OCI-LY1 (cell line): ENCODE results near the gene HECW1.

Experiments used
- H2AFZ ChIP-seq: fragments of 200-600 bp; sonication (generic), shearing (Covaris generic); 2 replicates; pipeline ENCODE4 v1.6.0; 2014; ENCODE audit warnings: antibody characterized with exemption, mild to moderate bottlenecking, low read length
- H3F3A ChIP-seq: fragments of 200-600 bp; sonication (generic), shearing (Covaris generic); 2 replicates; pipeline ENCODE4 v1.6.0; 2014; ENCODE audit warnings: mild to moderate bottlenecking, antibody characterized with exemption, low read length, moderate library complexity; ENCODE audit not compliant: insufficient read depth
- H3K27ac ChIP-seq: fragments of 200-600 bp; sonication (generic); 2 replicates; pipeline ENCODE4 v1.5.1; 2014; ENCODE audit warnings: low read length, mixed run types, mild to moderate bottlenecking, low read depth; ENCODE audit not compliant: poor library complexity, severe bottlenecking
- H3K27me3 ChIP-seq: fragments of 200-600 bp; sonication (generic); 2 replicates; pipeline ENCODE4 v1.6.0; 2014; ENCODE audit warnings: antibody characterized with exemption, mild to moderate bottlenecking, low read length, moderate library complexity; ENCODE audit not compliant: insufficient read depth
- H3K36me3 ChIP-seq: fragments of 200-600 bp; sonication (generic); 2 replicates; pipeline ENCODE4 v1.6.1; 2014; ENCODE audit warnings: mild to moderate bottlenecking, antibody characterized with exemption, low read length, moderate library complexity, mixed read lengths; ENCODE audit not compliant: insufficient read depth
- H3K4me1 ChIP-seq: fragments of 200-600 bp; sonication (generic); 2 replicates; pipeline ENCODE4 v1.5.1; 2014; ENCODE audit warnings: mild to moderate bottlenecking, low read length, moderate library complexity; ENCODE audit not compliant: insufficient read depth, severe bottlenecking
- H3K4me2 ChIP-seq: fragments of 200-600 bp; sonication (generic), shearing (Covaris generic); 2 replicates; pipeline ENCODE4 v1.6.1; 2014; ENCODE audit warnings: low read length
- H3K4me3 ChIP-seq: fragments of 200-600 bp; sonication (generic); 2 replicates; pipeline ENCODE4 v1.5.1; 2014; ENCODE audit warnings: low read length, low read depth, mild to moderate bottlenecking, mixed read lengths; ENCODE audit not compliant: poor library complexity, severe bottlenecking
- H3K79me2 ChIP-seq: fragments of 200-600 bp; shearing (Covaris generic); 2 replicates; pipeline ENCODE4 v1.6.1; 2016; ENCODE audit warnings: mixed run types, low read length, mixed read lengths; ENCODE audit not compliant: insufficient read depth
- H3K9ac ChIP-seq: fragments of 200-600 bp; sonication (generic), shearing (Covaris generic); 2 replicates; pipeline ENCODE4 v1.6.1; 2014; ENCODE audit warnings: mild to moderate bottlenecking, low read length, mixed read lengths
- H3K9me2 ChIP-seq: fragments of 200-600 bp; sonication (generic), shearing (Covaris generic); 2 replicates; pipeline ENCODE4 v1.6.1; 2014; ENCODE audit warnings: low read depth, mild to moderate bottlenecking, low read length, mixed read lengths
- H3K9me3 ChIP-seq: fragments of 200-600 bp; shearing (Covaris generic); 2 replicates; pipeline ENCODE4 v1.6.1; 2014; ENCODE audit warnings: low read length, mixed read lengths
- H4K20me1 ChIP-seq: fragments of 200-600 bp; sonication (generic), shearing (Covaris generic); 2 replicates; pipeline ENCODE4 v1.6.0; 2016; ENCODE audit warnings: mild to moderate bottlenecking, low read length; ENCODE audit not compliant: insufficient read depth
- EZH2 ChIP-seq: fragments of 200-600 bp; sonication (generic), shearing (Covaris generic); IDR thresholded peaks from 2 replicates; pipeline ENCODE4 v1.8.0; 2017; ENCODE audit warnings: borderline replicate concordance, mixed run types, mild to moderate bottlenecking, antibody characterized with exemption, low read length, moderate library complexity, mixed read lengths
- TF ChIP-seq, protein P1 (sequence below): fragments of 200-600 bp; sonication (generic), shearing (Covaris generic); IDR thresholded peaks from 2 replicates; pipeline ENCODE4 v1.5.1; 2017; ENCODE audit warnings: mild to moderate bottlenecking, antibody characterized with exemption, low read length, moderate library complexity, mixed read lengths

Gene HECW1

DNA sequence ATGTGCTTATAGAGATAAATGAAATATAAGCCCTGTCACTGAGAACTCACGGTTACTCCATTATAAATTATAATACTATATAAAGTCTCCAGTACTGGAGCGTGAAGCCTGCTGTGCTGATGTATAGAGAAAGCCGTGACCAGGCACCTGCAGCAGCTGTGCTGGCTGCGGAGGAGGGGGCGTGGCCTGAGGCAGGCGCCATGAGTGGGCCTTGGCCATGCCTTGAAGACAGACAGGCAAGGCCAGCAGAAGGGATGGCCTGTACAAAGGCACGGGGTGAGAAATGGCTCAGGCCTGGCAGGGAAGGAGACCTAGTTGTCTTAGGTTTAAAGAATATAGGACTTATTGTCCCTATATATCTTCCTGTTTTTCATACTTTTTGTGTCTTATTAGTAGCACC, 251.9 kb downstream of the HECW1 start:
- H3K9ac ChIP-seq, result no peak overlapping the region
- no peak overlapping the region for H3K4me2 ChIP-seq
- no peaks in the 10 kb centered on the region for H3K27me3 ChIP-seq
- H3F3A ChIP-seq, result no peaks in the 10 kb centered on the region
- no peaks in the 10 kb centered on the region for H3K36me3 ChIP-seq
- no peak overlapping the region for H3K27ac ChIP-seq
- no peaks in the 10 kb centered on the region for H4K20me1 ChIP-seq
- H2AFZ ChIP-seq, result no peak overlapping the region
- no peak overlapping the region for H3K4me3 ChIP-seq
- H3K4me1 ChIP-seq, result no peaks in the 10 kb centered on the region
- TF ChIP-seq, protein P1, sequence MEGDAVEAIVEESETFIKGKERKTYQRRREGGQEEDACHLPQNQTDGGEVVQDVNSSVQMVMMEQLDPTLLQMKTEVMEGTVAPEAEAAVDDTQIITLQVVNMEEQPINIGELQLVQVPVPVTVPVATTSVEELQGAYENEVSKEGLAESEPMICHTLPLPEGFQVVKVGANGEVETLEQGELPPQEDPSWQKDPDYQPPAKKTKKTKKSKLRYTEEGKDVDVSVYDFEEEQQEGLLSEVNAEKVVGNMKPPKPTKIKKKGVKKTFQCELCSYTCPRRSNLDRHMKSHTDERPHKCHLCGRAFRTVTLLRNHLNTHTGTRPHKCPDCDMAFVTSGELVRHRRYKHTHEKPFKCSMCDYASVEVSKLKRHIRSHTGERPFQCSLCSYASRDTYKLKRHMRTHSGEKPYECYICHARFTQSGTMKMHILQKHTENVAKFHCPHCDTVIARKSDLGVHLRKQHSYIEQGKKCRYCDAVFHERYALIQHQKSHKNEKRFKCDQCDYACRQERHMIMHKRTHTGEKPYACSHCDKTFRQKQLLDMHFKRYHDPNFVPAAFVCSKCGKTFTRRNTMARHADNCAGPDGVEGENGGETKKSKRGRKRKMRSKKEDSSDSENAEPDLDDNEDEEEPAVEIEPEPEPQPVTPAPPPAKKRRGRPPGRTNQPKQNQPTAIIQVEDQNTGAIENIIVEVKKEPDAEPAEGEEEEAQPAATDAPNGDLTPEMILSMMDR, result no peak
- H3K9me3 ChIP-seq, result no peaks in the 10 kb centered on the region
- H3K9me2 ChIP-seq, result no peaks in the 10 kb centered on the region
- H3K79me2 ChIP-seq, result no peaks in the 10 kb centered on the region

DNA sequence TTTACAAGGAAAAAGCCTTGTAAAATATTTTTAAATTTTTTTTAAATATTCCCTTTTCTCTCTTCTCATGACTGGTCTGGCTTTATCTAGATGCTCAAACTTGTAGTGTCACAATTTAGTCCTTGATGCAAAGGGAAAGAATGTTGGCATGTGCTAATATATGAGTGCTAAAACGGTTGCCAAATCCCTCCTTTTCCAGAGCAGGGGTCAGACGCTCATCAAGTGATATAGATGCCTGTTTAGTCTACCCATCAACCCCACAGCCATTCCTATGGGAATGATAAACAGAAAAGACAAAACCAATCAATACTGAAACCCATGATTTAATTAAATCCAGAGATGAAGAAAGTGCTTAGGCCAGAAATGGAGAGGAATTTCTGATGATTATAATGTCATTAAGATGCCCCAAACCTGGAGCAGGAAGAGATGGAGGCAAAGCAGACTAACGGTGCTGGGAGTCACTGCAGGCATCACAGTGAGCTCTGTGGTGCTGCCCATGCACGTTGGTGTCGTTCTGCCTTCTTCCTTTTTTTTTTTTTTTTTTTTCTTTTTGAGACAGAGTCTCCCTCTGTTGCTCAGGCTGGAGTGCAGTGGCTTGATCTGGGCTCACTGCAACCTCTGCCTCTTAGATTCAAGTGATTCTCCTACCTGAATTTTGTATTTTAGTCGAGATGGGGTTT, 260.4 kb downstream of the HECW1 start:
- Histone ChIP-seq H3K9me3 (no peaks in the 10 kb centered on the region), H3K36me3 (no peaks in the 10 kb centered on the region), H3K9me2 (no peaks in the 10 kb centered on the region), H3K27me3 (no peaks in the 10 kb centered on the region), H3K4me3 (no peak overlapping the region), H3K4me1 (no peaks in the 10 kb centered on the region), H3K9ac (no peak overlapping the region), H3K27ac (no peak overlapping the region), H3K79me2 (no peaks in the 10 kb centered on the region), H2AFZ (no peak overlapping the region), H3K4me2 (no peak overlapping the region), H4K20me1 (no peaks in the 10 kb centered on the region), H3F3A (no peaks in the 10 kb centered on the region)
- TF ChIP-seq EZH2, result no peak
- TF ChIP-seq, protein P1, result no peak

DNA sequence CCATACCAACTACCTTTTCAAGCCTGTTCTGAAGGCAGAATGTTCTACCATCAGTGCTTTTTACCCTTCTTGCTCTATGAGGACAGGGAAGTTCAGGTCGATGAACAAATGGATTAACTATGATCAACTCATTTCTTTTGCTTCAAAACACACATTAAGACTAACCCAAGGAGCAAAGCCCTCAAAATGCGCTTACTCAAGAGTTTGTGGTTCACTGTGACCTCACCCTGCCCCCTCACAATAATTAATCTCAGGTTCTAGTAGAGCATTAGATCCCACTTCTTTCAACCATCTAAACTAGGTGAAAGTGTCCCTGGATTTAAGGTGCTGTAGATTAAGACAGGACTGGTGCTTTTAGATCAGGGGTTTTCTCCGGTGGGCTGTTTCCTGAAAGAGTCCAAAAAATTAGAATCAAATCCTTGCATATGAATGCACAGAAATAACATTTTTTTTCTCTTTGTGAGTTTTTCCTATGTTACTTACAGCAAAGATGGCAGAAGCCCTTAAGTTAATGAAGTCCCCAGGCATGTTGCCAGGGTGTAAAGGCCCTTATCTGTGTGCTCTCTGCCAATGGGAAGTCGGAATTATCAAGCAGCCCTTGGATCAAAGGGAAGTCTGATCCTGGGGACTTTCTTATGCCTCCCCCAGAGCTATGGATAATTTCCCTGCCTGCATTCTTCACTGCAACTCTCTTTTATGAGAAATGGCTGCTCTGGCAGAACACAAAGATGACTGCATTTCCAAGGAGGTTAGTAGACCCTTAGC, 264.9 kb downstream of the HECW1 start:
- Histone ChIP-seq H3K79me2 (no peaks in the 10 kb centered on the region), H3K4me3 (no peak overlapping the region), H3F3A (no peaks in the 10 kb centered on the region), H2AFZ (no peak overlapping the region), H3K4me1 (no peaks in the 10 kb centered on the region), H3K27me3 (0 out of 2 replicates have a peak, but pooled peaks cover 3% of the 10 kb centered on the region), H3K9ac (no peak overlapping the region), H3K36me3 (no peaks in the 10 kb centered on the region), H4K20me1 (no peaks in the 10 kb centered on the region), H3K9me3 (no peaks in the 10 kb centered on the region), H3K9me2 (no peaks in the 10 kb centered on the region), H3K4me2 (no peak overlapping the region), H3K27ac (no peak overlapping the region)
- TF ChIP-seq, protein P1, result no peak
